SU-DHL-6 (cell line): ENCODE measurements around the gene LRBA.
"Not testable (repeated sequence)": the region's sequence is repeated elsewhere in the genome, so short reads cannot be mapped to it uniquely, and the experiment has no call there.

Source experiments
- EZH2phosphoT487 ChIP-seq: fragments of 200-600 bp; sonication (generic), shearing (Covaris generic); conservative IDR thresholded peaks from 2 replicates; pipeline ENCODE4 v1.6.1; 2018; ENCODE audit warnings: mild to moderate bottlenecking, antibody characterized with exemption, low read length, moderate library complexity, mixed read lengths
- TF ChIP-seq, protein P1 (sequence below): fragments of 200-600 bp; sonication (generic); IDR thresholded peaks from one replicate; pipeline ENCODE4 v1.5.1; 2017; ENCODE audit warnings: antibody characterized with exemption, mild to moderate bottlenecking, low read length, moderate library complexity; ENCODE audit not compliant: insufficient read depth, poor library complexity, severe bottlenecking

DNA sequence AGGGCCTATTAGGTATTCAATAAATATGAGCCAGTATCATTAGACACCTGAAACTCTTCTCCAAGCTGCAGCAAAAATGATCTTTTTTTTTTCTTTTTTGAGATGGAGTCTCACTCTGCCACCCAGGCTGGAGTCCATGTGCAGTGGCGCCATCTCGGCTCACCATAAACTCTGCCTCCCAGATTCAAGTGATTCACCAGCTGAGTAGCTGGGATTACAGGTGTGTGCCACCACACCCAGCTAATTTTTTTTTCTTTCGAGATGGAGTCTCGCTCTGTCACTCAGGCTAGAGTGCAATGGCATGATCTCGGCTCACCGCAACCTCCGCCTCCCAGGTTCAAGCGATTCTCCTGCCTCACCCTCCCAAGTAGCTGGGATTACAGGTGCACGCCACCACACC lies 93.6 kb downstream of the LRBA start:
- TF ChIP-seq, protein P1, sequence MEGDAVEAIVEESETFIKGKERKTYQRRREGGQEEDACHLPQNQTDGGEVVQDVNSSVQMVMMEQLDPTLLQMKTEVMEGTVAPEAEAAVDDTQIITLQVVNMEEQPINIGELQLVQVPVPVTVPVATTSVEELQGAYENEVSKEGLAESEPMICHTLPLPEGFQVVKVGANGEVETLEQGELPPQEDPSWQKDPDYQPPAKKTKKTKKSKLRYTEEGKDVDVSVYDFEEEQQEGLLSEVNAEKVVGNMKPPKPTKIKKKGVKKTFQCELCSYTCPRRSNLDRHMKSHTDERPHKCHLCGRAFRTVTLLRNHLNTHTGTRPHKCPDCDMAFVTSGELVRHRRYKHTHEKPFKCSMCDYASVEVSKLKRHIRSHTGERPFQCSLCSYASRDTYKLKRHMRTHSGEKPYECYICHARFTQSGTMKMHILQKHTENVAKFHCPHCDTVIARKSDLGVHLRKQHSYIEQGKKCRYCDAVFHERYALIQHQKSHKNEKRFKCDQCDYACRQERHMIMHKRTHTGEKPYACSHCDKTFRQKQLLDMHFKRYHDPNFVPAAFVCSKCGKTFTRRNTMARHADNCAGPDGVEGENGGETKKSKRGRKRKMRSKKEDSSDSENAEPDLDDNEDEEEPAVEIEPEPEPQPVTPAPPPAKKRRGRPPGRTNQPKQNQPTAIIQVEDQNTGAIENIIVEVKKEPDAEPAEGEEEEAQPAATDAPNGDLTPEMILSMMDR, result not testable (repeated sequence)
- not testable (repeated sequence) for TF ChIP-seq EZH2phosphoT487
